Smooth muscle cell of the brain vasculature (primary cell): ENCODE measurements around the gene PCLAF.
A peak's percentile ranks its signal among the peaks of the same experiment; 100 is the strongest.
"Not testable (repeated sequence)": the region's sequence is repeated elsewhere in the genome, so short reads cannot be mapped to it uniquely, and the experiment has no call there.

ENCODE experiments used
- DNase-seq: peaks from one replicate; pipeline ENCODE4 v3.0.0-alpha.2; 2012; ENCODE audit warnings: low read depth, low spot score

PCLAF gene

GRCh38 chr15:64369078-64369607, 12.1 kb downstream of the PCLAF start:
- no peak for DNase-seq

GRCh38 chr15:64361259-64361658, 20.0 kb downstream of the PCLAF start:
- DNase-seq = no peak

- no peak for DNase-seq
Measured at GRCh38 chr15:64356710-64357040, 24.6 kb downstream of the PCLAF start.

- DNase-seq = peak; percentile 93
Measured at GRCh38 chr15:64355944-64356709, 25.1 kb downstream of the PCLAF start, which contains the start of gene CSNK1G1. TSS of gene CSNK1G1 (minus strand) at chr15:64356173. CDS start at chr15:64300499, 55,674 bp downstream.

DNA sequence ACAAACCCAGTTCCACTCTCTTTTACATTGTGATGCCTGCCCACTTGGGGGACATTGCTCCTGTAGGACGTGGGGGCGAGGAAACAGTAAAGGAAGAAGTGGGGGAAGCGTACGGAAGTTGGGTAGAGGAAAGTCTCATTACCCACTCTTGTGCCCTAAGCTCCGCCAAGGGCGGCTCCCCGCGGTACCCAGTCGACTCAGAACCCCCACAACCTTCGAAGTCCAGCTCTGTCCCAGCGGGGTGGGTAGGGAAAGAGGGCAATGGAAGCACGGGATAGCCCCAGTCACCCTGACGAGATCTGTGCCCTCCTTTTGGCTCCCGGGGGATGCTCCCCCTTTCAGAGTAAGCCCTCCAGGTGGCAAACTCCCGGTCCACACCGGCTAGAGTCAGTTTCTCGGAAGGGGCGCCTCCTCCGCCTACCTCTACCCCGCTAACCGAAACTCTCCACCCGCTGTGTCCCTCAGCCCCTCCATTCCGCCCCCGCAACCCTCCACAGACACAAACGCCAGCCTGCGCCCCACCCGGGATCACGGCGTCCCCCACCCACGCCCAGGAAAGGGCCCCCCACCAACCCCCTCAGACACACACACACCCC, 25.8 kb downstream of the PCLAF start:
- no peak for DNase-seq

DNA sequence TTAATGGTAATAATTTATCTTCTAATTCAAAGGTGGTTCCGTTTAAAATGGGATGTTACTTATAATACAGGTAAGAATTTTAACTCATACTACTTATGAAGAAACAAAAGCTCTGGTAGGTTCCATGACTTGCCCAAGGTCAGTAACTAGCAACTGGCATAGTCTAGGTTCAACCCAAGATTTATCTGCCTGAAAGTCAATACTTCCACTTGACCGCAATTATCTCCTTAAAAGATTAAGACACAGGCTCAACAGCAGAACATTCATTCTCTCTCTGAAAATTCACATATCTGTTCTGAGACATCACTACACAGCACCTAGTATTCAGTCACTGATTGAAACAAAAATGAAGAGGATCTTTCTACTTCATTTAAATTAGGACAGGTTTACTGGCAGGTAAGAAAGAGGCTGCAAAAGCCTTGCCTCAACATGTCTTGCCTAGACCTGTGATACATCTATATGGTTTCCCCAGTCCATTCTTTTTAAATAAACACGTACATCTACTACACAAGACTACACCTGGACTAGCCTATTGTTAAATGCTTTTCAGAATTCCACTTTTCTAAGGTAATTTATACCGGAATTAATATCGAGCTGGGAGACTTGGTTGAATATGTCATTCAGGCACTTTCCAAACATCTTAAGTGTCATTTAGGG, 26.4 kb downstream of the PCLAF start:
- no peak for DNase-seq

DNA sequence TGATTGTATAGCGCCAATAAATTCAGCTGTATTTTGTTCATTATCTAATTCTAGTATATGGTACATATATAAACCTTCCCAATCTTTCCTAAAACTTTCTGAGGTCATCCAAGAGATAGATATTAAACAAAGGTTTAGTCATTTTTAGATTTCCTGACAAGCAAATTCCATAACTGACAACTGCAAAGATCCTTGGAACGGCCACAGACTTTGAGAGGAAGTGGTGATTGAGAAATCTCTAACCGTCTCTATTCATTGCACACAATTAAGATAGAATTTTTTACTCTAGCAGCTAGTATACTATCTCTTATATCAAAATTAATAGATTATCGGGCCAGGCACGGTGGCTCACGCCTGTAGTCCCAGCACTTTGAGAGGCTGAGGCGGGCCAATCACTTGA, 30.0 kb downstream of the PCLAF start:
- no peak for DNase-seq

- DNase-seq = no peak
Measured at GRCh38 chr15:64349375-64349774, 31.9 kb downstream of the PCLAF start.

GRCh38 chr15:64348455-64348854, 32.8 kb downstream of the PCLAF start:
- DNase-seq = no peak

GRCh38 chr15:64346242-64346641, 35.0 kb downstream of the PCLAF start:
- not testable (repeated sequence) for DNase-seq

GRCh38 chr15:64344651-64345294, 36.5 kb downstream of the PCLAF start:
- DNase-seq = no peak

GRCh38 chr15:64343841-64344240, 37.4 kb downstream of the PCLAF start:
- DNase-seq = no peak

- DNase-seq = no peak
Measured at GRCh38 chr15:64343222-64343621, 38.0 kb downstream of the PCLAF start.

DNA sequence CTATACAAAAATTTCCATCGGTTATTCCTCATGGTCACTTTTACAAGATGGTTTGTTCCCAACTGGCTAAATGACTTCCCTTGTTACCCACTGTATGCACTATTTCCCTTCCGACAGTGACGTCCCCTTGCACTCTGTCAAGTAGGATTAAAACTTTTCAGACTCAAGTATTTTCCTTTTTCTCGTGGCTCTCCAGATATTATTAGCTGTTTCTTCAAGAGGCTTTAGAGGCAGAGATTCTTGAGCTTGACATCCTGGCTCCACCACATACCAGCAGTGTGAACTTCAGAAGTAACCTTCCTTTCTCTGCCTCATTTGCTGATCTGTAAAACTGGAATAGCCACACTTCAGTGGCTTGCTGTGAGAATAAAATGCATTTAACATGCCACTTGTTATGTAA, 39.3 kb downstream of the PCLAF start:
- no peak for DNase-seq

DNA sequence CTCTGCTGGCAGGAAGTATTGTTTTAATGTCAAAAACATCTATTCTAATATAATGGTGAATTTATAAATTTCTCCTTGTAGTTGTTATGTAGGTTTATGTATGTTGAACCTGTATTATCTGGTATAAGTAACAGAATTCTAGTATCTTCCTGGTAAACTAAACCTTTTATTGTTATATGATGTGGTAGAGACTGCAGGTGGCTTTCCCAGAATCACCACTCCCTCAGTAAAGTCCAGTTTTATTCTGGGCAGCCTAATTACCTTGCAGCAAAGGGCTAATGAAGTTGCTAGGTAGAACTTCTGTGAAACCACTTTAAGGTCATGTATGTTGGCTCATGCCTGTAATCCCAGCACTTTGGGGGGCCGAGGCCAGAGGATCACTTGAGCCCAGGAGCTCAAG, 40.9 kb downstream of the PCLAF start:
- DNase-seq = no peak

DNA sequence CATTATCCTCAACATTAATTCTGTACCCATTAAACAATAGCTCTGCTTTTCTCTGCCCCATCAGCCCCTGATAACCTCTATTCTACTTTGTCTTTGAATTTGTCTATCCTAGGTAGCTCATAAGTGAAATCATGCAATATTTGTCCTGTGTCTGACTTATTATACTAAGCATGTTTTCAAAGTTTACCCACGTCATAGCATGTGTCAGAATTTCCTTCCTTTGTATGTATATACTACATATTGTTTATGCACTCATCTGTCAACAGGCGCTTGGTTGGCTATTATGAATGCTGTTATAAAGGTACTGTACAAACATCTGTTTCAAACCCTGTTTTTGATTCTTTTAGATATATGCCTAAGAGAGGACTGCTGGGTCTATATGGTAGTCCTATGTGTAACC, 43.5 kb downstream of the PCLAF start:
- DNase-seq = no peak

GRCh38 chr15:64333986-64334929, 47.0 kb downstream of the PCLAF start:
- DNase-seq = no peak

GRCh38 chr15:64333516-64333915, 47.7 kb downstream of the PCLAF start:
- no peak for DNase-seq

DNA sequence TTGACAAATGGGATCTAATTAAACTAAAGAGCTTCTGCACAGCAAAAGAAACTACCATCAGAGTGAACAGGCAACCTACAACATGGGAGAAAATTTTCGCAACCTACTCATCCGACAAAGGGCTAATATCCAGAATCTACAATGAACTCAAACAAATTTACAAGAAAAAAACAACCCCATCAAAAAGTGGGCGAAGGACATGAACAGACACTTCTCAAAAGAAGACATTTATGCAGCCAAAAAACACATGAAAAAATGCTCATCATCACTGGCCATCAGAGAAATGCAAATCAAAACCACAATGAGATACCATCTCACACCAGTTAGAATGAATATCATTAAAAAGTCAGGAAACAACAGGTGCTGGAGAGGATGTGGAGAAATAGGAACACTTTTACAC, 49.6 kb downstream of the PCLAF start:
- DNase-seq = not testable (repeated sequence)

DNA sequence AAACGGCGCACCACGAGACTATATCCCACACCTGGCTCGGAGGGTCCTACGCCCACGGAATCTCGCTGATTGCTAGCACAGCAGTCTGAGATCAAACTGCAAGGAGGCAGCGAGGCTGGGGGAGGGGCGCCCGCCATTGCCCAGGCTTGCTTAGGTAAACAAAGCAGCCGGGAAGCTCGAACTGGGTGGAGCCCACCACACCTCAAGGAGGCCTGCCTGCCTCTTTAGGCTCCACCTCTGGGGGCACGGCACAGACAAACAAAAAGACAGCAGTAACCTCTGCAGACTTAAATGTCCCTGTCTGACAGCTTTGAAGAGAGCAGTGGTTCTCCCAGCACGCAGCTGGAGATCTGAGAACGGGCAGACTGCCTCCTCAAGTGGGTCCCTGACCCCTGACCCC, 54.3 kb downstream of the PCLAF start:
- DNase-seq = not testable (repeated sequence)

GRCh38 chr15:64326458-64326857, 54.8 kb downstream of the PCLAF start:
- DNase-seq = not testable (repeated sequence)
